ENCODE measurements around the gene ADGB.

The ADGB gene

GRCh38 chr6:146634022-146634421 lies 35.2 kb downstream of the ADGB start:
- no peak for DNase-seq (ENCODE audit: low read depth)

DNA sequence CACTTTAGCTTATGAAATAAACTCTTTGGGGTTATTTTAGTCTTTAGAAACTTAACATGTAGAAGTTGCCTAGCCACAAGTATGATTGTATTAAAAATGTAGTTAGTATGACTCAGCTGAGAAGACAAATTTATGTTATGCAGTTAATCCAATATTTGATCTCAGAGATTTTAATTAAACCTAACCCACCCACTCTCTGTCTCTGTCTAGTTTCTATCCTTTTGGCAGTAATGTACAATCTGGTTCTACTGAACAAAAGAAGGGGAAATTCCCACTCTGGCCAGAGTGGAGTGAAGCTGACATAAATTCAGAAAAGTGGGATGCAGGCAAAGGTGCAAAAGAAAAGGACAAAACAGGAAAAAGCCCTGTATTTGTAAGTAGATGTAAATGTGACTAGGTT lies 36.4 kb downstream of the ADGB start:
- no peak for DNase-seq (ENCODE audit: low read depth)

DNA sequence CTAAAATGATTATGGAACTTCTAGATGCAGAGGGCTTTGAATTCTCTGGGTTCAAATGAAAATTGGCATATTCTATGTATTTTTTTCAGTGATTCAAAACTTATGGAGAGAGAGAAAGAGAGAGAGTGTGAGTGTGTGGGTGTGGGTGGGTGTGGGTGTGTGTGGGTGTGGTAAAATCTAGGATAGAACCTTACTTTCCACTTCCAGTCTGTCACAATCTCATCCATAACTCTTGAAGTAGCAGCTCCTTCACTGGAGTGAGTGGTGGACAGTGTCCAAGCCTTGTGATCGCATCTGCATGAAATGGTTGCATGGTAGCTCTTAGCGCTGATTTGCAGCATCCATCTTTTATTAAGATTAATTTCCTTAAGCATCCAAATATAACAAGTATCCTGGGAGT lies 37.7 kb downstream of the ADGB start:
- DNase-seq (ENCODE audit: low read depth): no peak

DNA sequence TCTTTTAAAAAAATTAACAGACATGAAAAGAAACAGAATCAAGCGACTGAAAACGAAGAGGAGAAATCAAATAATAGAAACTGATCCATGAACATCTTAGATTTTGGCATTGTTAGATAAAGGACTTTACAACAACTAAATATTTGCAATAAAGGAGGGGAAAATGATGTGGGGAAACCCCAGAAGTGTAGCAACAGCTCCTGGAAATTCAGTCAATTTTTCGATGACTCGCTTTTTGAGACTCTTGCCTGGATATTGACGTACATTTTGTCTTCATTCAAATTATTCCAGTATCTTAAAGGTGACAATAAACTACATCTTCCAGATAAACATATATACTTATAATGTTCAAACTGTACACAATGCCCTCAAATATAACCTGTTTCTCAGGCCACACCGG lies 44.1 kb downstream of the ADGB start:
- DNase-seq (ENCODE audit: low read depth): no peak

- no peak for DNase-seq (ENCODE audit: low read depth)
Observed at GRCh38 chr6:146650799-146651481, 52.2 kb downstream of the ADGB start.

GRCh38 chr6:146651482-146651863 lies 52.7 kb downstream of the ADGB start:
- no peak for DNase-seq (ENCODE audit: low read depth)

DNA sequence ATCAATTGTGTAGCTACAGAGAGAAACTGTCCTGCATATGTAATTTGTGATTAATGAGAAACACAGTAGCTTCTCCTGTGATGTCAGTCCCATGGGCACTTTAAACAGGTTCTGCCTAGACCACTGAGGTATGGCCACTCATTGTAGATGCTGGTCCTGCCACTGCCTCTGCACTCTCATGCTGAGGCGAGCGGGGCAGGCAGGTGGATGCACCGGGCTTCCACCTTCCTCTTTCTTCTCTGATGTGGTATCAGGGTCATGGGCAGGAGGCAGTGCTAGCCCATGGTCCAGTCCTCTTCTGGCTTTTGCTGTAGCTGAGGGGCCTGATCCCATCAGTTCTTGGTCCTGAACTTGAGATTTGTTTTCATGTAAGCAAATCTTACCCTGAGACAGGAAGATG lies 58.7 kb downstream of the ADGB start:
- DNase-seq (ENCODE audit: low read depth): no peak

GRCh38 chr6:146664871-146665360 lies 66.1 kb downstream of the ADGB start:
- no peak for DNase-seq (ENCODE audit: low read depth)

GRCh38 chr6:146666909-146667308 lies 68.1 kb downstream of the ADGB start:
- DNase-seq (ENCODE audit: low read depth): no peak

DNA sequence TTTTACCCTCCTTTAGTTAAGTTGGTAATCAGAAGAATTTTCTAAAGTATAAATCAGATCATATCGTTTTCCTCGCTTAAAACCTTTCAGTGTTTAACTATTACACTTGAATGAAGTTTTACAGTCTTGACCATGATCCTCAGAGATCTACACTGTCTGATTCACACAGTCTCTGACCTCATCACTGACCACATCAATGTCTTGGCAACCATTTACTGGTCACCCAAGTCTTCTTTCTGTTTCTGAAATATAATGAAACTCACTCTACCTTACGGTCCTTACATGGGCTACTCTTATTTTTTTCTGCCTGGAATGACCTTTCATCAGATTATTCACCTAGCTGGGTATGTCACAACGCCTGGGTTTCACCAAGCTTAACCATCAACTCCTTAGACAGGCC lies 71.4 kb downstream of the ADGB start:
- DNase-seq (ENCODE audit: low read depth): no peak

GRCh38 chr6:146673069-146673468 lies 74.3 kb downstream of the ADGB start:
- DNase-seq (ENCODE audit: low read depth): no peak

- no peak for DNase-seq (ENCODE audit: low read depth)
Observed at GRCh38 chr6:146679386-146679785, 80.6 kb downstream of the ADGB start.

DNA sequence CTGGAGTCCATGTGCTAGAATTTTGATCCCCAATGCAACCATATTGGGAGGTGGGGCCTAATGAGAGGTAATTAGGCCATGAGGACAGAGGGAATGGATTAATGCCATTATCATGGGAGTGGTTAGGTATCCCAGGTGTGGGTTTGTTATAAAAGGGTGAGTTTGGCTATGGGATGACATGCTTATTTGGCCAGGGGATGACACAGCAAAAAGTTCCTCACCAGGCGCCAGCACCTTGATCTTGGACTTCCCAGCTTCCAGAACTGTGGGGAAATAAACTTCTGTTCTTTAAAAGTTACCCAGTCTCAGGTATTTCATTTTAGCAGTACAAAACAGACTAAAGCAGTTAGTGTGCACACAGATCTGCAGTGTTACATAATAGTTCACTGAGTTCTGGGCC lies 84.1 kb downstream of the ADGB start:
- no peak for DNase-seq (ENCODE audit: low read depth)

- DNase-seq (ENCODE audit: low read depth): no peak
Observed at GRCh38 chr6:146689806-146690205, 91.0 kb downstream of the ADGB start.

DNA sequence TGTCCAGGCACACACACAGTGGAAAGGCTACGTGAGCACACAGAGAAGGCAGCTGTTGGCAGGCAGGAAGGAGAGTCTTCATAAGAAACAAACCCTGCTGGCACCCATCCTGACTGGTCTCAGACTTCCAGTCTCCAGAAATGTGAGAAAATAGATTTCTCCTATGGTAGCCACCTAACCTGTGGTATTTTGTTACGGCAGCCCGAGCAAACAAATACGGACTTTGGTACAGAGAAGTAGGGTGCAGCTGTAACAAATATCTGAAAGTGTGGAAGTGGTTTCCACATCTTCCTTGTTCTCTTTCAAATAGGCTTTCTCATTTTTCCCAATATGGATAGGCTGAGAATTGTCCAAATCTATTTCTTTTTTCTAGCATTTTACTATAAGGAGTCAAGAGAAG lies 94.6 kb downstream of the ADGB start:
- DNase-seq (ENCODE audit: low read depth): no peak

- no peak for DNase-seq (ENCODE audit: low read depth)
Observed at GRCh38 chr6:146697921-146698320, 99.1 kb downstream of the ADGB start.

- DNase-seq (ENCODE audit: low read depth): peak; percentile 76
Observed at GRCh38 chr6:146700078-146700686, 101.4 kb downstream of the ADGB start.

- no peak for DNase-seq (ENCODE audit: low read depth)
Observed at GRCh38 chr6:146701632-146702031, 102.9 kb downstream of the ADGB start.

- DNase-seq (ENCODE audit: low read depth): no peak
Observed at GRCh38 chr6:146709036-146709622, 110.4 kb downstream of the ADGB start.

GRCh38 chr6:146719387-146719786 lies 120.6 kb downstream of the ADGB start:
- no peak for DNase-seq (ENCODE audit: low read depth)

DNA sequence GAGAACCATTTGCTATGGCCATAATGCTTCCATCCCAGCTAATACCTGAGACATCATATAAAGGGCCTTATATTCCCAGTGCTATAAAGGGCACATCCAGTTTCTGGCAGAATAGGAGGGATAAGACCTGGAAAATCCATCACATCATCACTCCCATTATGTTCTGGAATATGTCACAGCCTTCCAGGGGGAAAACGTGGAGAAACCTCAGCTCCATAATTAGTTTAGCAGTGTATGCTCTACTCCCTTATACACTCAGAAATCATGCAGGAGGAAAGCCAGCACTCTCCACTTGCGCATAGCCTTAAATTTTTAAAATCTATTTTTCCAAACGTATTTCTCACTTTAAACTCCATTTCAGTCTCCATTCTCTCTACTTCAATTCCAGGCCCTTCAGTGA lies 140.9 kb downstream of the ADGB start:
- DNase-seq (ENCODE audit: low read depth): no peak

GRCh38 chr6:146741609-146742008 lies 142.8 kb downstream of the ADGB start:
- DNase-seq (ENCODE audit: low read depth): no peak

- no peak for DNase-seq (ENCODE audit: low read depth)
Observed at GRCh38 chr6:146753306-146753705, 154.5 kb downstream of the ADGB start.

- no peak for DNase-seq (ENCODE audit: low read depth)
Observed at GRCh38 chr6:146767632-146768031, 168.9 kb downstream of the ADGB start.

Data from fibroblast of the conjunctiva (primary cell).